GM23338 (cell line): ENCODE results near the gene ABHD16A. TPM values are rescaled to one million over a fixed set of nuclear protein-coding genes. Genes with fewer than 3 reads are reported as not detected.

Source experiments
- ATAC-seq: fragments of 200-7000 bp; cut with Tn5 transposase; 3 replicates; pipeline ENCODE4 v1.9.1; 2020
- DNase-seq: peaks from one replicate; pipeline ENCODE4 v3.0.0-alpha.2; 2015; ENCODE audit warnings: low spot score
- H2AFZ ChIP-seq: fragments of 200-600 bp; sonication (generic); 2 replicates; pipeline ENCODE4 v1.8.0; 2016; ENCODE audit warnings: antibody characterized with exemption, mild to moderate bottlenecking, moderate library complexity
- H3F3A ChIP-seq: fragments of 200-600 bp; sonication (generic); replicated peaks from 2 replicates; pipeline ENCODE4 v1.8.0; 2017; ENCODE audit warnings: antibody characterized with exemption, mixed run types, low read depth
- H3K27ac ChIP-seq: fragments of 200-600 bp; sonication (generic); 2 replicates; pipeline ENCODE4 v1.6.1; 2016; ENCODE audit warnings: low read depth
- H3K27me3 ChIP-seq: fragments of 200-600 bp; sonication (generic); 2 replicates; pipeline ENCODE4 v1.8.0; 2016; ENCODE audit warnings: mild to moderate bottlenecking, mixed run types, moderate library complexity; ENCODE audit not compliant: insufficient read depth
- H3K36me3 ChIP-seq: fragments of 200-600 bp; sonication (generic); 2 replicates; pipeline ENCODE4 v1.8.0; 2016; ENCODE audit warnings: mild to moderate bottlenecking; ENCODE audit not compliant: insufficient read depth
- H3K4me1 ChIP-seq: fragments of 200-600 bp; sonication (generic); 2 replicates; pipeline ENCODE4 v1.8.0; 2016; ENCODE audit warnings: mild to moderate bottlenecking, moderate library complexity; ENCODE audit not compliant: insufficient read depth
- H3K4me2 ChIP-seq: fragments of 200-600 bp; sonication (generic); 2 replicates; pipeline ENCODE4 v1.7.1; 2017; ENCODE audit warnings: mixed run types
- H3K4me3 ChIP-seq: fragments of 200-600 bp; sonication (generic); 2 replicates; pipeline ENCODE4 v1.6.1; 2016; ENCODE audit warnings: mixed run types
- H3K79me2 ChIP-seq: fragments of 200-600 bp; sonication (generic); replicated peaks from 2 replicates; pipeline ENCODE4 v1.8.0; 2017; ENCODE audit warnings: mild to moderate bottlenecking; ENCODE audit not compliant: insufficient read depth
- H3K9me2 ChIP-seq: fragments of 200-600 bp; sonication (generic); 2 replicates; pipeline ENCODE4 v1.8.0; 2017; ENCODE audit not compliant: insufficient read depth
- H4K20me1 ChIP-seq: fragments of 200-600 bp; sonication (generic); replicated peaks from 2 replicates; pipeline ENCODE4 v1.8.0; 2017; ENCODE audit warnings: mild to moderate bottlenecking; ENCODE audit not compliant: insufficient read depth
- H3K27ac Mint-ChIP-seq: 2 replicates; pipeline ENCODE4 v1.8.0; 2020; ENCODE audit warnings: inconsistent platforms, mild to moderate bottlenecking, moderate library complexity, mixed read lengths
- H3K27me3 Mint-ChIP-seq: 3 replicates; pipeline ENCODE4 v1.8.0; 2022; ENCODE audit warnings: low read depth, mild to moderate bottlenecking, moderate library complexity, mixed read lengths, inconsistent platforms; ENCODE audit not compliant: insufficient read depth, poor library complexity
- H3K36me3 Mint-ChIP-seq: 3 replicates; pipeline ENCODE4 v1.8.0; 2021; ENCODE audit warnings: low read depth, mild to moderate bottlenecking, inconsistent platforms, moderate library complexity, mixed read lengths
- H3K4me1 Mint-ChIP-seq: 3 replicates; pipeline ENCODE4 v1.8.0; 2020; ENCODE audit warnings: mild to moderate bottlenecking, inconsistent platforms, mixed read lengths
- H3K4me3 Mint-ChIP-seq: 3 replicates; pipeline ENCODE4 v1.8.0; 2021; ENCODE audit warnings: moderate library complexity, mild to moderate bottlenecking, inconsistent platforms, mixed read lengths
- H3K9me3 Mint-ChIP-seq: 3 replicates; pipeline ENCODE4 v1.8.0; 2020; ENCODE audit warnings: moderate library complexity, mild to moderate bottlenecking, inconsistent platforms, mixed read lengths
- CREB1 ChIP-seq: fragments of 250-450 bp; sonication (Bioruptor Pico); IDR thresholded peaks from 2 replicates; pipeline ENCODE4 v1.5.0; 2020; ENCODE audit warnings: low read depth, mild to moderate bottlenecking, moderate library complexity
- ETS1 ChIP-seq: IDR thresholded peaks from 2 replicates; pipeline ENCODE4 v1.6.1; 2016; ENCODE audit warnings: antibody characterized with exemption
- EZH2 ChIP-seq: fragments of 200-600 bp; sonication (generic); IDR thresholded peaks from one replicate; pipeline ENCODE4 v1.8.0; 2017; ENCODE audit warnings: antibody characterized with exemption, mild to moderate bottlenecking, low read depth; ENCODE audit not compliant: unreplicated experiment
- EZH2phosphoT487 ChIP-seq: fragments of 200-600 bp; sonication (generic); IDR thresholded peaks from one replicate; pipeline ENCODE4 v1.8.1; 2018; ENCODE audit warnings: antibody characterized with exemption; ENCODE audit not compliant: unreplicated experiment
- JUNB ChIP-seq: IDR thresholded peaks from one replicate; pipeline ENCODE4 v1.6.1; 2016; ENCODE audit warnings: antibody characterized with exemption; ENCODE audit not compliant: unreplicated experiment
- POLR2AphosphoS5 ChIP-seq: IDR thresholded peaks from 2 replicates; pipeline ENCODE4 v1.6.1; 2016; ENCODE audit warnings: antibody characterized with exemption, low read depth
- STAT1 ChIP-seq: IDR thresholded peaks from one replicate; pipeline ENCODE4 v1.6.1; 2016; ENCODE audit warnings: antibody characterized with exemption; ENCODE audit not compliant: unreplicated experiment
- ZNF114 ChIP-seq: fragments of 250-450 bp; sonication (Bioruptor Pico); IDR thresholded peaks from 2 replicates; pipeline ENCODE4 v1.5.0; 2020; ENCODE audit warnings: mild to moderate bottlenecking, moderate library complexity
- ZNF462 ChIP-seq: fragments of 250-450 bp; sonication (Bioruptor Pico); IDR thresholded peaks from 2 replicates; pipeline ENCODE4 v1.5.0; 2020; ENCODE audit warnings: mild to moderate bottlenecking, moderate library complexity
- long read RNA-seq: library from polyadenylated mRNA; unstranded; transcript quantifications from one replicate; pipeline ENCODE4 v2.0.0, GENCODE V29; 2020; ENCODE audit not compliant: unreplicated experiment
- polyA plus RNA-seq: library from polyadenylated mRNA; unstranded; fragments of >200 nt; fragmentation: Nextera tagmentation; extraction: Ambion mirVana; gene quantifications from 2 replicates; pipeline ENCODE4 v1.2.1, GENCODE V29; 2016
- total RNA-seq: library from RNA; depleted of rRNA; stranded (reverse); fragments of >200 nt; shearing (Covaris generic); gene quantifications from 2 replicates; pipeline ENCODE4 v1.2.3, GENCODE V29; 2014; rRNA removed

Gene ABHD16A
- total RNA-seq (29.7 and 37.0 TPM in 2 replicates), polyA plus RNA-seq (25.9 and 26.9 TPM in 2 replicates)
- long read RNA-seq, transcript ABHD16A-201 (20 exons, 2,103 nt): major isoform, 19 of 23 reads
- long read RNA-seq, partial matches to known transcripts: 1 of 23 reads
- long read RNA-seq, other reads (novel, unspliced or antisense): 3 of 23 reads

- peak within 1 kb of the TSS; percentile 90 for H2AFZ ChIP-seq
- no peak for TF ChIP-seq STAT1
- peak; percentile 85 for TF ChIP-seq POLR2AphosphoS5
- peak; percentile 63; the same call in 1 of the 2 replicates for TF ChIP-seq ETS1
- TF ChIP-seq CREB1: peak; percentile 88
- ATAC-seq (peak; percentile 95), DNase-seq (peak; percentile 99)
- Mint-ChIP-seq H3K27me3 (peaks cover 11% of the 10 kb centered on the region), H3K36me3 (peaks cover 4% of the 10 kb centered on the region; the same call in 2 of the 3 replicates), H3K4me1 (peaks cover 10% of the 10 kb centered on the region), H3K4me3 (peak within 1 kb of the TSS; percentile 96), H3K27ac (peak within 1 kb of the TSS; percentile 95), H3K9me3 (no peaks in the 10 kb centered on the region)
- no peaks in the 10 kb centered on the region for H3K27me3 ChIP-seq
- no peaks in the 10 kb centered on the region for H3K36me3 ChIP-seq
- peaks cover 3% of the 10 kb centered on the region; the same call in 1 of the 2 replicates for H3F3A ChIP-seq
- peaks cover 14% of the 10 kb centered on the region for H3K79me2 ChIP-seq
- peak within 1 kb of the TSS; percentile 80 for H3K4me3 ChIP-seq
- H3K27ac ChIP-seq: peak within 1 kb of the TSS; percentile 89
- no peaks in the 10 kb centered on the region for H3K9me2 ChIP-seq
- peak within 1 kb of the TSS; percentile 86 for H3K4me2 ChIP-seq
- peaks cover 5% of the 10 kb centered on the region; the same call in 1 of the 2 replicates for H3K4me1 ChIP-seq
- peaks cover 3% of the 10 kb centered on the region; the same call in 1 of the 2 replicates for H4K20me1 ChIP-seq
Observed at GRCh38 chr6:31702819-31703716, at the start of gene ABHD16A. Gene ABHD16A (minus strand): TSS chr6:31703324. CDS start chr6:31703281, 43 bp downstream.

GRCh38 chr6:31752739-31753319 is 49.7 kb upstream of the ABHD16A start:
- DNase-seq (no peak), ATAC-seq (no peak)
- Mint-ChIP-seq H3K36me3 (peaks cover 7% of the 10 kb centered on the region; the same call in 2 of the 3 replicates), H3K27me3 (peaks cover 7% of the 10 kb centered on the region), H3K4me1 (no peaks in the 10 kb centered on the region), H3K4me3 (no peak overlapping the region), H3K27ac (no peak overlapping the region), H3K9me3 (no peaks in the 10 kb centered on the region)
- no peak overlapping the region for H2AFZ ChIP-seq
- H3F3A ChIP-seq: 0 out of 2 replicates have a peak, but pooled peaks cover 4% of the 10 kb centered on the region
- peaks cover 3% of the 10 kb centered on the region; the same call in 1 of the 2 replicates for H4K20me1 ChIP-seq
- no peak overlapping the region for H3K27ac ChIP-seq
- H3K4me2 ChIP-seq: no peak overlapping the region
- H3K9me2 ChIP-seq: no peaks in the 10 kb centered on the region
- no peaks in the 10 kb centered on the region for H3K79me2 ChIP-seq
- H3K27me3 ChIP-seq: no peaks in the 10 kb centered on the region
- no peaks in the 10 kb centered on the region for H3K36me3 ChIP-seq
- no peak overlapping the region for H3K4me3 ChIP-seq
- no peaks in the 10 kb centered on the region for H3K4me1 ChIP-seq
- no peak for TF ChIP-seq JUNB
- TF ChIP-seq ZNF462 (CRISPR knock-in tag): no peak
- TF ChIP-seq CREB1: no peak
- no peak for TF ChIP-seq STAT1
- no peak for TF ChIP-seq EZH2
- TF ChIP-seq ZNF114 (CRISPR knock-in tag): no peak
- TF ChIP-seq EZH2phosphoT487: no peak
- no peak for TF ChIP-seq POLR2AphosphoS5
